Dermis blood vessel endothelial cell (primary cell): ENCODE data around the gene PROCR. TPM values are rescaled to one million over a fixed set of nuclear protein-coding genes. Genes with fewer than 3 reads are reported as not detected.
"Not testable (repeated sequence)": the region's sequence is repeated elsewhere in the genome, so short reads cannot be mapped to it uniquely, and the experiment has no call there.

Experiments used
- DNase-seq: peaks from one replicate; pipeline ENCODE4 v3.0.0; 2010
- total RNA-seq: library from RNA; depleted of rRNA; stranded (reverse); fragments of >200 nt; gene quantifications from 2 replicates; pipeline ENCODE4 v1.2.3, GENCODE V29; 2014

Gene PROCR
- 124 and 176 TPM in 2 replicates for total RNA-seq

GRCh38 chr20:35171753-35172433 is at the start of gene PROCR:
Gene PROCR, plus strand, starts transcription at chr20:35172072. Its CDS starts 83 bp downstream, at chr20:35172155.
- peak; percentile 89 for DNase-seq

GRCh38 chr20:35122756-35123405 is 49.0 kb upstream of the PROCR start:
- DNase-seq = peak; percentile 62

GRCh38 chr20:35125753-35126152 is 46.1 kb upstream of the PROCR start:
- DNase-seq = no peak

GRCh38 chr20:35129647-35130069 is 42.2 kb upstream of the PROCR start:
- peak; percentile 67 for DNase-seq

GRCh38 chr20:35131934-35132333 is 39.9 kb upstream of the PROCR start:
- DNase-seq = no peak

- no peak for DNase-seq
Measured at GRCh38 chr20:35133031-35133430, 38.8 kb upstream of the PROCR start.

GRCh38 chr20:35133735-35134134 is 38.1 kb upstream of the PROCR start:
- no peak for DNase-seq

- DNase-seq = peak; percentile 41
Measured at GRCh38 chr20:35134472-35134871, 37.4 kb upstream of the PROCR start.

- no peak for DNase-seq
Measured at GRCh38 chr20:35134880-35135279, 37.0 kb upstream of the PROCR start.

- peak; percentile 93 for DNase-seq
Measured at GRCh38 chr20:35135867-35136586, 35.8 kb upstream of the PROCR start.

GRCh38 chr20:35144694-35145093 is 27.2 kb upstream of the PROCR start:
- DNase-seq = no peak

GRCh38 chr20:35145141-35145564 is 26.7 kb upstream of the PROCR start:
- DNase-seq = peak; percentile 86

- peak; percentile 55 for DNase-seq
Measured at GRCh38 chr20:35146299-35146919, 25.5 kb upstream of the PROCR start.

- peak; percentile 95 for DNase-seq
Measured at GRCh38 chr20:35146920-35147574, 24.8 kb upstream of the PROCR start, which contains the start of gene EDEM2. Gene EDEM2, minus strand, starts transcription at chr20:35147336. Its CDS starts 78 bp downstream, at chr20:35147258.

GRCh38 chr20:35147575-35148071 is 24.2 kb upstream of the PROCR start:
- peak; percentile 18 for DNase-seq

- DNase-seq = no peak
Measured at GRCh38 chr20:35150846-35151579, 20.9 kb upstream of the PROCR start.

GRCh38 chr20:35151736-35152135 is 20.1 kb upstream of the PROCR start:
- no peak for DNase-seq

GRCh38 chr20:35155936-35156335 is 15.9 kb upstream of the PROCR start:
- no peak for DNase-seq

- no peak for DNase-seq
Measured at GRCh38 chr20:35156978-35157377, 14.9 kb upstream of the PROCR start.

- DNase-seq = not testable (repeated sequence)
Measured at GRCh38 chr20:35160341-35160740, 11.5 kb upstream of the PROCR start.

GRCh38 chr20:35164531-35164930 is 7.3 kb upstream of the PROCR start:
- not testable (repeated sequence) for DNase-seq
